Measurements from ENCODE around the gene USP37. TPM values are rescaled to one million over a fixed set of nuclear protein-coding genes. Genes with fewer than 3 reads are reported as not detected.

The USP37 gene
- total RNA-seq, 3 donors from 2014 or later, result 6.9 to 24.6 (median 14.4) TPM

- no peaks in the 10 kb centered on the region for H3K27me3 ChIP-seq
- H3K36me3 ChIP-seq, result no peaks in the 10 kb centered on the region
- H3K9me3 ChIP-seq, result no peaks in the 10 kb centered on the region
- TF ChIP-seq CTCF (IDR thresholded peaks at IDR 0.05) (no peak), POLR2A (IDR thresholded peaks at IDR 0.05) (no peak), POLR2AphosphoS5 (IDR thresholded peaks at IDR 0.05) (no peak)
- H3K27ac ChIP-seq, result no peak overlapping the region
- no peak overlapping the region for H3K4me3 ChIP-seq
- no peak for DNase-seq (ENCODE audit: low spot score in 2 of 2)
- intact Hi-C loops (cut with DNase I; ENCODE audit: low total_unique reads), result no loop called here
- no peaks in the 10 kb centered on the region for H3K4me1 ChIP-seq
Measured at GRCh38 chr2:218500501-218501060, 67.6 kb downstream of the USP37 start.

- TF ChIP-seq POLR2A (IDR thresholded peaks at IDR 0.05), result no peak
- TF ChIP-seq POLR2AphosphoS5 (IDR thresholded peaks at IDR 0.05), result no peak
- no peak for TF ChIP-seq CTCF (IDR thresholded peaks at IDR 0.05)
- Histone ChIP-seq H3K27ac (no peak overlapping the region), H3K9me3 (no peaks in the 10 kb centered on the region), H3K4me1 (no peaks in the 10 kb centered on the region), H3K27me3 (no peaks in the 10 kb centered on the region), H3K4me3 (no peak overlapping the region), H3K36me3 (no peaks in the 10 kb centered on the region)
- DNase-seq (ENCODE audit: low spot score in 2 of 2), result no peak
- intact Hi-C loops (cut with DNase I; ENCODE audit: low total_unique reads), result no loop called here
Measured at GRCh38 chr2:218485986-218486667, 82.0 kb downstream of the USP37 start.

- Histone ChIP-seq H3K27ac (no peak overlapping the region), H3K36me3 (no peaks in the 10 kb centered on the region), H3K9me3 (no peaks in the 10 kb centered on the region), H3K4me3 (no peak overlapping the region), H3K27me3 (no peaks in the 10 kb centered on the region), H3K4me1 (no peaks in the 10 kb centered on the region)
- DNase-seq (ENCODE audit: low spot score in 2 of 2), result no peak
- TF ChIP-seq POLR2AphosphoS5 (IDR thresholded peaks at IDR 0.05) (no peak), CTCF (IDR thresholded peaks at IDR 0.05) (no peak), POLR2A (IDR thresholded peaks at IDR 0.05) (no peak)
- intact Hi-C loops (cut with DNase I; ENCODE audit: low total_unique reads), result no loop called here
Measured at GRCh38 chr2:218482651-218483050, 85.5 kb downstream of the USP37 start.

- H3K4me1 ChIP-seq, result no peaks in the 10 kb centered on the region
- H3K9me3 ChIP-seq, result no peaks in the 10 kb centered on the region
- H3K4me3 ChIP-seq, result no peak overlapping the region
- TF ChIP-seq CTCF (IDR thresholded peaks at IDR 0.05), result no peak
- TF ChIP-seq POLR2AphosphoS5 (IDR thresholded peaks at IDR 0.05), result no peak
- no peak for TF ChIP-seq POLR2A (IDR thresholded peaks at IDR 0.05)
- no peak for DNase-seq (ENCODE audit: low spot score in 2 of 2)
- H3K27me3 ChIP-seq, result no peaks in the 10 kb centered on the region
- no peak overlapping the region for H3K27ac ChIP-seq
- no peaks in the 10 kb centered on the region for H3K36me3 ChIP-seq
- intact Hi-C loops (cut with DNase I; ENCODE audit: low total_unique reads), result no loop called here
Measured at GRCh38 chr2:218479595-218479994, 88.6 kb downstream of the USP37 start.

- Histone ChIP-seq H3K4me1 (no peaks in the 10 kb centered on the region), H3K27ac (no peak overlapping the region), H3K27me3 (no peaks in the 10 kb centered on the region), H3K36me3 (peaks cover 3% of the 10 kb centered on the region), H3K4me3 (no peak overlapping the region), H3K9me3 (no peaks in the 10 kb centered on the region)
- TF ChIP-seq CTCF (IDR thresholded peaks at IDR 0.05) (no peak), POLR2AphosphoS5 (IDR thresholded peaks at IDR 0.05) (no peak), POLR2A (IDR thresholded peaks at IDR 0.05) (no peak)
- intact Hi-C loops (cut with DNase I; ENCODE audit: low total_unique reads), result no loop called here
- DNase-seq (ENCODE audit: low spot score in 2 of 2), result no peak
Measured at GRCh38 chr2:218478544-218478943, 89.6 kb downstream of the USP37 start.

All from breast epithelium (tissue), 4 donors.